Stimulated activated CD4-positive, alpha-beta T cell treated with anti-CD3 and anti-CD28 coated beads, Interleukin-4, amount 100 ng/mL, for 24 hours (primary cell): ENCODE data around the gene AKNA.

Source experiments
- DNase-seq: peaks from one replicate; pipeline ENCODE4 v3.0.0-alpha.2; 2020

The AKNA gene

GRCh38 chr9:114375386-114376175 lies 12.2 kb downstream of the AKNA start:
- DNase-seq = no peak

GRCh38 chr9:114374936-114375335 lies 12.8 kb downstream of the AKNA start:
- DNase-seq = no peak

- DNase-seq = no peak
These were observed 13.6 kb downstream of the AKNA start for GRCh38 chr9:114373960-114374730.

GRCh38 chr9:114372921-114373448 lies 14.8 kb downstream of the AKNA start:
- DNase-seq = peak; percentile 77

GRCh38 chr9:114371973-114372917 lies 15.5 kb downstream of the AKNA start:
- no peak for DNase-seq

GRCh38 chr9:114371343-114371944 lies 16.3 kb downstream of the AKNA start:
- DNase-seq = no peak

GRCh38 chr9:114370968-114371320 lies 16.8 kb downstream of the AKNA start:
- DNase-seq = no peak

GRCh38 chr9:114370251-114370967 lies 17.4 kb downstream of the AKNA start:
- no peak for DNase-seq

GRCh38 chr9:114369216-114370130 lies 18.3 kb downstream of the AKNA start:
- no peak for DNase-seq

GRCh38 chr9:114367772-114368569 lies 19.8 kb downstream of the AKNA start:
- DNase-seq = no peak

- DNase-seq = no peak
These were observed 20.4 kb downstream of the AKNA start for GRCh38 chr9:114367366-114367765.

GRCh38 chr9:114366334-114367128 lies 21.3 kb downstream of the AKNA start:
- no peak for DNase-seq

GRCh38 chr9:114365194-114365593 lies 22.6 kb downstream of the AKNA start:
- no peak for DNase-seq

GRCh38 chr9:114364134-114365041 lies 23.4 kb downstream of the AKNA start:
- DNase-seq = no peak

GRCh38 chr9:114363424-114363823 lies 24.4 kb downstream of the AKNA start:
- DNase-seq = peak; percentile 23

- no peak for DNase-seq
These were observed 25.4 kb downstream of the AKNA start for GRCh38 chr9:114362394-114362793.

- no peak for DNase-seq
These were observed 26.2 kb downstream of the AKNA start for GRCh38 chr9:114361542-114361941.

GRCh38 chr9:114359801-114360200 lies 28.0 kb downstream of the AKNA start:
- no peak for DNase-seq
